22Rv1 (cell line): Measurements from ENCODE around the gene PHKB.

Experiments used
- H3K27ac ChIP-seq: fragments of 450-650 bp; 2 replicates; pipeline ENCODE4 v1.5.1; 2017
- ZFX ChIP-seq: fragments of 450-650 bp; IDR thresholded peaks from 2 replicates; pipeline ENCODE4 v1.6.1; 2017; ENCODE audit warnings: antibody characterized with exemption, borderline replicate concordance
- TF ChIP-seq, protein P1 (sequence below): fragments of 450-650 bp; IDR thresholded peaks from 2 replicates; pipeline ENCODE4 v1.5.1; 2017; ENCODE audit warnings: mild to moderate bottlenecking

Gene PHKB

DNA sequence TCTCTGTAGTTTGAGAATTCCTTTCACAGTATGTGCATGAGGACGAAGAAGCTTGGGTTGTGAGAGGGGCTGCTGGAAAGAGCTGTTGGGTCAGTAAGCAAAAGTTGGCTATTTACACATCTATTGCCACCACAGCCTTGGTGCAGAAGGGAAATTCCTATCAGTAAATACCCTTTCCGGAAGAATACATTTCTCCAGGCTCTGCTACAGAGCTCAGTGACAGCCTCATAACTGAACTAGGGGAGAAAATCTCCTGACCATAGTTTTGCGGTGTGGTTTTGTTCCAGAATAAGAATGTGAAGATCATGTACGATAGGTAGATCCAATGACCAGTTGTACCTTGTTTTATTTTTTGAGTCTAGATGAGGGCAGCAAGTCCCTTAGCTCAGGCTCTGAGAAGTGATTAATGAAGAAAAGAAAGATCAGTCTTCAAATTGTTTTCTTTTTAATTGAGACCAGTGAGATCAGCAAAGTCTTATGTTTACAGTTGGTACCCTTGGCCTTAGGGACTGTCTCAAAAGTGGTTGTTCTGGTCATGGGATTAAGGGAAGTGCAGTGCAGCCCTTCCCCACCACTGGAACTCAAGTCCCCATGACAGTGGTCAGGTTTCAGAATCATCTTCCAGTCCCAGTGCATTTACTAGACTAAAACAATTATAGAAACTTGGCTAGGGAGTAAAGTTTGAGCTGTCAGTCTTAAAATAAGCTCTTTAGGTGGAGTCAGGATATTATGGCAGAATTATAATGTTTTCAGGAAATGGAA, 123.5 kb downstream of the PHKB start:
- no peak overlapping the region for H3K27ac ChIP-seq

DNA sequence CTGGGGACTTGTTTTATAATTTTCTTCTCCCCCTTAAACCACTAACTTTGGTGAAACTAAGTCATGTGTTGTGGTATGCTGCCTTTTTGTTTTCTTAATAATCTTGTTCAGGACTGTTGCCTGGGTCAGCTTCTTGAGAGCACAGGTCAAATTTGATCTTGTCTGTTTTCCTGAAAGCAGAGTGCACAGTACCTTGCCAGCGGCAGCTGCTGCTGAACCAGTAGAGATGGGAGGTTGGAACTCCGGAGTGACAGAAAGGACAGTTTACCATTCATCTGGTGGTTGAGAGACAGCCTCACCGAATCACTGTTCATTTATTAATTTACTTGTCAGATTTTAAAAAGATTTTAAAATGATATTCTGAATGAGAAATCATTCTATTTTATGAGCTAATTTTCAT, 125.0 kb downstream of the PHKB start:
- H3K27ac ChIP-seq, result no peak overlapping the region
- no peak for TF ChIP-seq ZFX
- TF ChIP-seq, protein P1, sequence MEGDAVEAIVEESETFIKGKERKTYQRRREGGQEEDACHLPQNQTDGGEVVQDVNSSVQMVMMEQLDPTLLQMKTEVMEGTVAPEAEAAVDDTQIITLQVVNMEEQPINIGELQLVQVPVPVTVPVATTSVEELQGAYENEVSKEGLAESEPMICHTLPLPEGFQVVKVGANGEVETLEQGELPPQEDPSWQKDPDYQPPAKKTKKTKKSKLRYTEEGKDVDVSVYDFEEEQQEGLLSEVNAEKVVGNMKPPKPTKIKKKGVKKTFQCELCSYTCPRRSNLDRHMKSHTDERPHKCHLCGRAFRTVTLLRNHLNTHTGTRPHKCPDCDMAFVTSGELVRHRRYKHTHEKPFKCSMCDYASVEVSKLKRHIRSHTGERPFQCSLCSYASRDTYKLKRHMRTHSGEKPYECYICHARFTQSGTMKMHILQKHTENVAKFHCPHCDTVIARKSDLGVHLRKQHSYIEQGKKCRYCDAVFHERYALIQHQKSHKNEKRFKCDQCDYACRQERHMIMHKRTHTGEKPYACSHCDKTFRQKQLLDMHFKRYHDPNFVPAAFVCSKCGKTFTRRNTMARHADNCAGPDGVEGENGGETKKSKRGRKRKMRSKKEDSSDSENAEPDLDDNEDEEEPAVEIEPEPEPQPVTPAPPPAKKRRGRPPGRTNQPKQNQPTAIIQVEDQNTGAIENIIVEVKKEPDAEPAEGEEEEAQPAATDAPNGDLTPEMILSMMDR, result no peak

More for the DNA sequence above, 123.5 kb downstream of the PHKB start:
- TF ChIP-seq, protein P1, result no peak
- no peak for TF ChIP-seq ZFX

DNA sequence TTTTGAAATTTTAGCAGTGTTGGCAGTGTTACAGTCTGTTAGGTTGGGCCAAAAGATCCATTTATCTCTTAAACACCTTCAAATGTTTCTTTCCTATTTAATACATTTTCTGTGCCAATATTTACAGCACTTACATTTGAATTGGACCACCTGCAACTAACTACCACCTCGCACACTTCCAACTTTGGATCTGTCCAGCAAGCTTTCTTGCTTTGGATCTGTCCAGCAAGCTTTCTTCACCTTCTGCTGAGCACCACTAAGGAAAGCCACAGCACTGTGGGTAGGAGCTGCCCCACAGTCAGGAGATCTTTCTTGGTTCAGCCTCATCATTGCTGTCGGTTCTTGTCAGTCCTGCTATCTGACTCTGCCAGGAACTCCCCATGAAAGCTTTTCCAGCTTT, 129.3 kb downstream of the PHKB start:
- H3K27ac ChIP-seq, result no peak overlapping the region
- TF ChIP-seq, protein P1, result no peak
- no peak for TF ChIP-seq ZFX

- TF ChIP-seq, protein P1, result no peak
- TF ChIP-seq ZFX, result no peak
- no peak overlapping the region for H3K27ac ChIP-seq
Observed at GRCh38 chr16:47592232-47592631, 131.1 kb downstream of the PHKB start.

GRCh38 chr16:47599512-47599911, 138.4 kb downstream of the PHKB start:
- TF ChIP-seq ZFX, result no peak
- TF ChIP-seq, protein P1, result no peak
- H3K27ac ChIP-seq, result no peak overlapping the region

- H3K27ac ChIP-seq, result no peak overlapping the region
- TF ChIP-seq ZFX, result no peak
- TF ChIP-seq, protein P1, result no peak
Observed at GRCh38 chr16:47600376-47600775, 139.2 kb downstream of the PHKB start.

DNA sequence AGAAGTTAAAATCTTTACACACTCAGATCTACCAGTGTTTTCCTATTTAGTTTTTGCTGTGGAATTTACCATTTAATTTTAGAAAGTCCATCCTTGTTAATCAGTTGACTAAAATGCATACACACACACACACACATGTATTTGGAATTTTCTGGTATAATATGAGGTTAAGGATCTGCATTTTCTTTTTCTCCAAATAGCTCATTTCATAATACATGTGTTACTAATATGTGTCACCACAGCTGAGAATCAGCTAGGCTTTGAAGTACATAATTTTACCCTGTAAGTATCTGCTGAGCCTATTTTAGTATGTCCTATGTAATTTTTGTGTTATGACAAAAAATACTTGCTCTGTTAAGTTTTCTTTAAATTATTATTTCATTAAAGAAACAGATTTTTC, 143.2 kb downstream of the PHKB start:
- TF ChIP-seq ZFX, result no peak
- TF ChIP-seq, protein P1, result no peak

More for the DNA sequence above, 143.2 kb downstream of the PHKB start:
- H3K27ac ChIP-seq, result no peak overlapping the region
